ACC112 (cell line): ENCODE data around the gene CCL11.

Experiments
- H2AFZ ChIP-seq: fragments of 200-600 bp; sonication (generic); one replicate; pipeline ENCODE4 v1.6.0; 2017; ENCODE audit warnings: antibody characterized with exemption, low read length; ENCODE audit not compliant: unreplicated experiment
- H3K27ac ChIP-seq: fragments of 200-600 bp; sonication (generic); 2 replicates; pipeline ENCODE4 v1.5.1; 2014; ENCODE audit warnings: low read depth, mild to moderate bottlenecking, antibody characterized with exemption, low read length, moderate library complexity
- H3K27me3 ChIP-seq: fragments of 200-600 bp; sonication (generic); 2 replicates; pipeline ENCODE4 v1.6.1; 2014; ENCODE audit warnings: mild to moderate bottlenecking, antibody characterized with exemption, low read length, moderate library complexity, mixed read lengths; ENCODE audit not compliant: insufficient read depth
- H3K36me3 ChIP-seq: fragments of 200-600 bp; sonication (generic); 2 replicates; pipeline ENCODE4 v1.6.1; 2016; ENCODE audit warnings: mild to moderate bottlenecking, antibody characterized with exemption, low read length, moderate library complexity, mixed read lengths; ENCODE audit not compliant: insufficient read depth
- H3K4me1 ChIP-seq: fragments of 200-600 bp; sonication (generic); one replicate; pipeline ENCODE4 v1.6.1; 2016; ENCODE audit warnings: low read length, mixed read lengths; ENCODE audit not compliant: insufficient read depth, unreplicated experiment, control insufficient read depth
- H3K4me3 ChIP-seq: fragments of 200-600 bp; sonication (generic); 2 replicates; pipeline ENCODE4 v1.5.1; 2014; ENCODE audit warnings: mild to moderate bottlenecking, low read depth, low read length
- H3K79me2 ChIP-seq: fragments of 200-600 bp; sonication (generic); one replicate; pipeline ENCODE4 v1.6.0; 2016; ENCODE audit warnings: low read length; ENCODE audit not compliant: control insufficient read depth, unreplicated experiment, insufficient read depth

CCL11 gene

DNA sequence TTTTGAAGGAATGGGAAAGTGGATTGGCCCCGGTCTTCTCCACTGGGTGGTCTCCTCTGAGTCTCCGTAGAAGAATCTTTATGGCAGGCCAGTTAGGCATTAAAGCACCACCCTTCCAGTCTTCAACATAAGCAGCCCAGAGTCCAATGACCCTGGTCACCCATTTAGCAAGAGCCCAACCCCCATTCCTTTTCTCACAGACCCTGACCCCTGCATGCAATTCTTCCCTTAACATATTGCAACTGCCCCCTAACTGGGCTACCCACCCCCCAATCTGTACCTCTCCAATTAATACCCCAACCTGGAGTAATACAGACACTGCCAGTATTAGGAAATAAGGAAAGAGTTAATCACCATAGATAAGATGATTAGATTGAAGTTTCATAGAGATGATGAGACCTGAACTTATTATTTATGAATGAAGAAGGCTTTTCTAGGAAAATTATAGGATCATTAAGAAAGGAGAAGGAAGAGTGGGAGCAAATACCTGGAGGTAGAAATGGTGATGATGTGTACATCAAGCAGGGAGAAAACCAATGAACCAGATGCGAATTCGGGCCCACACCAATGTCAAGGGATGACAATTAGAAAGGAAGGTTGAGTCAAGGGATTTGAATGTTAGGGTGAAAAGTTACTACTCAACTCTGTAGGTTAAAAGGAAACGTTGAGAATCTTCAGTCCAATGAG is 28.1 kb upstream of the CCL11 start:
- Histone ChIP-seq H3K27ac (peak overlapping the region; percentile 0; the same call in 1 of the 2 replicates), H3K36me3 (no peaks in the 10 kb centered on the region), H3K79me2 (peaks cover 3% of the 10 kb centered on the region), H3K27me3 (no peaks in the 10 kb centered on the region), H3K4me1 (peaks cover 39% of the 10 kb centered on the region), H2AFZ (no peak overlapping the region), H3K4me3 (peak overlapping the region; percentile 80; the same call in 1 of the 2 replicates)

DNA sequence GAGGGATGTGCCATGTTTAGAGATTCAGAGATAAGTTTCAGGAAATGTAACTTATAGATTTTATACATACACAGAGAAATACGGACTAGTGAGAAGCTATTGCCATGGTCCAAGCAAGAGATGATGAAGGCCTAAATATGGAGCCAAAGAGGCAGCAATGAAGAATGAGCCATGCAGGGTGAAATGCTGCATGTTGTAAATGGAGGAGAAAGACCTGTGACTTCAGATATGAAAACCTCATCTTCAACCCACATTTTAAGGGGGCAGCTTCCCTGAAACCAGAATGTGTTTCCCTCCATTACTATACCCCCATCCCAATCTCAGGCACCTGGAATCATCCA is 27.6 kb upstream of the CCL11 start:
- Histone ChIP-seq H3K27me3 (no peaks in the 10 kb centered on the region), H3K27ac (peak overlapping the region; percentile 56; the same call in 1 of the 2 replicates), H2AFZ (no peak overlapping the region), H3K79me2 (peaks cover 3% of the 10 kb centered on the region), H3K4me3 (no peak overlapping the region), H3K4me1 (peaks cover 33% of the 10 kb centered on the region), H3K36me3 (no peaks in the 10 kb centered on the region)

DNA sequence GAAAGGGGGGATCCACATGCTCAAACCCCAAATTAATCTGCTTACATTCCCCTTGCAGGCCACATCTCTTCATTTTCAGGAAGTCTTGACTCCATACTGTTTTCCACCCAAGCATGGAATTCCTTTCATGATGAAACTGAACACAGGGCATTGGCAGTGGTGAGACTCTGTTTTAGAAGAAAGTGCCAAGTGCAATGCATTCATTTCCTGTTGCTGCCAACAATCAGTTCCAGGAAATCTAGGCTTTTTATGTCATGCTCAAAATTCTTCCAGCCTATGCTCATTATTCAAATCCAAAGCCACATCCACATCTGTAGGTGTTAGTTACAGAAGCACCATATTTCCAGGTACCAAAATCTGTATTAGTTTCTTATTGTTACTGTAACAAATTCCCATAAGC is 26.4 kb upstream of the CCL11 start:
- Histone ChIP-seq H2AFZ (no peak overlapping the region), H3K27ac (peak overlapping the region; percentile 56), H3K36me3 (no peaks in the 10 kb centered on the region), H3K4me1 (peaks cover 22% of the 10 kb centered on the region), H3K27me3 (no peaks in the 10 kb centered on the region), H3K79me2 (peaks cover 3% of the 10 kb centered on the region), H3K4me3 (no peak overlapping the region)

DNA sequence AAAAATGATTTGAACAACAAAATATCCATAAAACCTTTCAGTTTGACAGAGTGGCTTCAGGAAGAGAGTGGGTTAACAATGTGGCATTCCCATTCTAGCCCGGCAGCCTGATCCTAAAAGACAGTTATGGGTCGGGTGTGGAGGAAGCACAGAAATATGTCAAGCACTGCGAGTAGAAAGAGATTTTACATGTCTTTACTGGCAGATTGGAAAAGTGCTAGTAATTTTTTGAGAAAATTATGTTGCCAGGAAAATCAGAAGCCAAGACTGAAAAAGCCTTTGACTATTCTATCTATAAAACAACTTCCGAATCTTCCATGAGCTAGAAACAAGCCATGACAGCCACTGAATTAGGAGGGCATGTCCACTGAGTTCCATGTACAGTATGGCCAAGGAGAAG is 24.7 kb upstream of the CCL11 start:
- H3K4me3 ChIP-seq: no peak overlapping the region
- no peak overlapping the region for H3K27ac ChIP-seq
- H2AFZ ChIP-seq: no peak overlapping the region
- H3K4me1 ChIP-seq: peaks cover 13% of the 10 kb centered on the region
- H3K27me3 ChIP-seq: no peaks in the 10 kb centered on the region
- no peaks in the 10 kb centered on the region for H3K36me3 ChIP-seq
- H3K79me2 ChIP-seq: no peaks in the 10 kb centered on the region

DNA sequence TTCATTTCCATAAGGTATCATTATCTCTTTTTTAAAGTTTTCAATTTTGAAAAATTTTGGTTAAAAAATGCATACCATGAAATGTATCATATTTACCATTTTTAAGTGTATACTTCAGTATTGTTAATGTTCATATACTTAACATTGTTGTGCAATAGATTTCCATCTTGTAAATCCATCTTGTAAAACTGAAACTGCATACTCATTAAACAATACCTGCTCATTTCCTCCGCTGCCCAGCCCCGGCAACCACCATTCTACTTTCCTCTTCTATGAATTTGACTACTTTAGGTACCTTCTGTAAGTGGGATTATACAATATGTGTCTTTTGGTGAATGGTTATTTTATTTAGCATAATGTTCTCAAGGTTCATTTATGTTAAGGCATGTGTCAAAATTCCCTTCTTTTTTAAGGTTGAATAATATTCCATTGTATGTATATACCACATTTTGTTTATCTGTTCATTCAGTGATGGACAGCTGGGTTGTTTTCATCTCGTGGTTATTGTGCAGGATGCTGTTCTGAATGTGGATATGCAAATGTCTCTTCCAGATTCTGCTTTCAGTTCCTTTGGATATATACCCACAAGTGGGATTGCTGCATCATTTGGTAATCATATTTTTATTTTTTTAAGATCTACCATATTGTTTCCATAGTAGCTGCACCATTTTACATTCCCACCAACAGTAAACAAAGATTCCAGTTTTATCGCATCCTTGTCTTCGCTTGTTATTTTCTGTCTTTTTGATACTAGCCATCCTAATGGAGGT is 23.8 kb upstream of the CCL11 start:
- no peak overlapping the region for H3K27ac ChIP-seq

DNA sequence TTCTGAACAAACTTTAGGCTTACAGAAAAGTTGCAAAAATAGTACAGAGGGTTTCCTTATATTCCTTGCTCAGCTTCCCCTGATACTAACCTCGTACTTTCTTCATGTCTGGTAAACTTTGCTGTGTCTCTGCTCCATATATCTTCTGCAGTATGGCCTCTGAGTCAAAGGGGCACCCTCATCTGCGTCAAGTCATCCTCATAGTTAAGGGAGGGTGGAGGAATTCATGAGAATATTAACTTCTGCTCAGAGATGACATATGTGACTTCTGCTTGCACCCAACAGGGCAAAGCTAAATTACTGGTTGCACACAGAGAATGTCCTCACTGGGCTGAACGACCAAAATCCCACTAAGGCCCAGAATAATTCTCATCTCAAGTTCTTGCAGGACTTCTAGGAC is 19.8 kb upstream of the CCL11 start:
- Histone ChIP-seq H3K36me3 (no peaks in the 10 kb centered on the region), H2AFZ (no peak overlapping the region)

More for the DNA sequence above, 23.8 kb upstream of the CCL11 start:
- H3K36me3 ChIP-seq: no peaks in the 10 kb centered on the region
- H3K4me3 ChIP-seq: no peak overlapping the region
- no peak overlapping the region for H2AFZ ChIP-seq
- no peaks in the 10 kb centered on the region for H3K27me3 ChIP-seq
- peaks cover 13% of the 10 kb centered on the region for H3K4me1 ChIP-seq
- H3K79me2 ChIP-seq: no peaks in the 10 kb centered on the region

DNA sequence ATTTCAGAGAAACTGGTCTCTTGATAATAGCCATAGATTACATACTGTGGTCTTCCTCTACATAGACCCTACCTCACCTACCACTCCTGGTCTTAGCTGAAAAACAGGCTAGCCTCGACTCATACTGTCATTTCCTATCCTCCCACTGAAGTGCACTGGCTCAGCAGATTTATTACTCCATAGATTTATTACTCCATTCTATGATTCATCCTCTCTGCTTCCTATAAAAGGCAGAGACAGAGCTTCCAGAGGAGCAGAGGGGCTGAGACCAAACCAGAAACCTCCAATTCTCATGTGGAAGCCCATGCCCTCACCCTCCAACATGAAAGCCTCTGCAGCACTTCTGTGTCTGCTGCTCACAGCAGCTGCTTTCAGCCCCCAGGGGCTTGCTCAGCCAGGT is 15.6 kb upstream of the CCL11 start, which contains the start of gene CCL7:
Gene CCL7 (plus strand): TSS at position 253 of the 400 bp plus-strand sequence. CDS start 70 bp downstream, at position 323.
- no peaks in the 10 kb centered on the region for H3K36me3 ChIP-seq
- no peaks in the 10 kb centered on the region for H3K79me2 ChIP-seq
- H3K4me3 ChIP-seq: no peak within 1 kb of the TSS
- no peak within 1 kb of the TSS for H2AFZ ChIP-seq
- H3K27ac ChIP-seq: no peak within 1 kb of the TSS
- H3K4me1 ChIP-seq: peaks cover 8% of the 10 kb centered on the region
- H3K27me3 ChIP-seq: no peaks in the 10 kb centered on the region

More for the DNA sequence above, 19.8 kb upstream of the CCL11 start:
- peaks cover 8% of the 10 kb centered on the region for H3K4me1 ChIP-seq
- no peak overlapping the region for H3K27ac ChIP-seq
- H3K27me3 ChIP-seq: no peaks in the 10 kb centered on the region
- no peak overlapping the region for H3K4me3 ChIP-seq
- no peaks in the 10 kb centered on the region for H3K79me2 ChIP-seq

DNA sequence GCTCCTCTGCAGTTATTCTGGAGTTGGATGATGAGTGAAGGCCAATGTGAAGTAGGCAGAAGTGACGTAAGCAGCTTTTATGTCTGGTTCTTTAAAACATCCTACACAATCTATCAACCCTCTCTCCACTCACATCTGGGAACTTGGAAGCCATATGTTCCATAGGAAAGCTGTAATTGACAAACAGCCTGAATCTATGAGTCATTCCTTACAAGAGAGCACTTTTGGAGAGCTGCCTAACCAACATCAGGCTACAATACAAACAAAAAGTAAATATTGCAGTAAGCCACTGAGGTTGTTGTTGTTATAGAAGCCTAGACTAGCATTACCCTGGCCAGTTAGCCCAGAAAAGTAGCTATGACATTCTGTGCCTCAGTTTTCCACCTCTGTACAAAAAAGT is 9.7 kb upstream of the CCL11 start:
- Histone ChIP-seq H3K27ac (peak overlapping the region; percentile 48; the same call in 1 of the 2 replicates), H3K4me3 (no peak overlapping the region), H3K27me3 (0 out of 2 replicates have a peak, but pooled peaks cover 3% of the 10 kb centered on the region), H3K4me1 (peaks cover 10% of the 10 kb centered on the region), H3K79me2 (no peaks in the 10 kb centered on the region), H3K36me3 (no peaks in the 10 kb centered on the region), H2AFZ (no peak overlapping the region)

DNA sequence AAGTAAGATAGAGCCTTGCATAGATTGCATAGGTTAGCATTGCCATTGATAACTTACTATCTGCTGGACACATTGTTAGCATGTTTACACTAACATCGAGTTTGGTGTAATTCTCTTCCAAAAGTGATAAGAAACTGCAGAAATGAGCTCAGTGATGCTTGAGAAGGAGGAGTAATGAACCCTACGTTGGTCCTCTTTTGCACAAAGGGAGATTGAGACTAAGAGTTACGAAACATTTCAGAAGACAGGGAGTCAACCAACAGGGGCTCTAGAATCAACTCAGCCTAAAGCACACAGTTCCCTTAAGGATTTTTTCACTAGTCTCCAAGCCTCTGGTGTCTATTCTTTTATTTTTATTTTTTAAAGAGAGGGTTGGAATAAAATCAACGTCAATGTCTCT is 8.7 kb upstream of the CCL11 start:
- Histone ChIP-seq H2AFZ (no peak overlapping the region), H3K27ac (no peak overlapping the region), H3K27me3 (0 out of 2 replicates have a peak, but pooled peaks cover 3% of the 10 kb centered on the region), H3K4me1 (peaks cover 10% of the 10 kb centered on the region), H3K4me3 (no peak overlapping the region), H3K36me3 (no peaks in the 10 kb centered on the region), H3K79me2 (no peaks in the 10 kb centered on the region)

DNA sequence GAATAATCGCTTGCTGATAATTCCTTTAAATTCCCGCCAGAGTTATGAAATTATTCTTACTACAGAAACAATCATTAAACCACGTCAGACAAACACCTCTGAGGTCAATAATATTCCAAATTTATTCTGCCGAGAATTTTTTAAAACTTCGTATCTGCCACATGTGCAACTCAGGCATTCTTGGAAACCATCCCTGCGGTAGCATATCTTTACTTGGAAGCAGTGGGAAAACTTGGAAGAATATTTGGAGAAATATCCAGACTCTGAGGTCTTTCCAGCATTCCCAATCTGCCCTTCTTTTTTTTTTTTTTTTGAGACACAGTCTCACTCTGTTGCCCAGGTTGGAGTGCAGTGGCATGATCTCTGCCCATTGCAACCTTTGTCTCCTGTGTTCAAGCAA is 2.0 kb upstream of the CCL11 start:
- no peaks in the 10 kb centered on the region for H3K79me2 ChIP-seq
- peaks cover 16% of the 10 kb centered on the region for H3K4me1 ChIP-seq
- no peak overlapping the region for H3K27ac ChIP-seq
- H2AFZ ChIP-seq: no peak overlapping the region
- peaks cover 25% of the 10 kb centered on the region; the same call in 1 of the 2 replicates for H3K27me3 ChIP-seq
- no peaks in the 10 kb centered on the region for H3K36me3 ChIP-seq
- no peak overlapping the region for H3K4me3 ChIP-seq
